ENCODE results near the gene ALG14.

ALG14 gene

GRCh38 chr1:94926126-94926914, 146.4 kb downstream of the ALG14 start:
- no peak for FAIRE-seq

DNA sequence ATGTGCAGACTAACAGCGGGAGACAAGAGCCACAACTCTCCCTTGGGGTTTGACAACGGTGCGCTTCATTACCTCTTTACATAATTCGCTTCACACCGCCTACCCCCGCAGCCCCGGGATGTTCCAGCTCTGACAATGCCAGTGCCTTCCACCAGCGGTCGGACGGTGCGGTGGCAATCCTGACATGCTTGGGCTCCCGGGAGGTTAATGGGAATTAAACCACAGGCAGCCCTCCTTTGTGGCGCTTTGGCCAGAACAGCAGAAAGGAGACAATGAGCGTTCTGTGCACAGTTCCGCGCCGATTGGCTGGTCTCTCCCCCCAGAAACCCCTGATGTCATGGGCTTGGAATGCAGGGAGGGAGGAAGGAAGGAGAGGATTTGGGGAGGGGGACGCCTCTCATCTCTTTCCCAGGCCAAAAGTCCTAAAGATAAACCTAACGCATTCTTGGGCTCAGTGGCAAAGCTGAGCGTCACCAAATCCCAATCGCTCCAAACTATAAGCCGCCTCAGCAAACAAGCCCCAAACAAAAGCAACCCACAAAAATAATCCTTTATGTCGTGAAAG, 147.1 kb downstream of the ALG14 start:
- FAIRE-seq, result peak; percentile 58

DNA sequence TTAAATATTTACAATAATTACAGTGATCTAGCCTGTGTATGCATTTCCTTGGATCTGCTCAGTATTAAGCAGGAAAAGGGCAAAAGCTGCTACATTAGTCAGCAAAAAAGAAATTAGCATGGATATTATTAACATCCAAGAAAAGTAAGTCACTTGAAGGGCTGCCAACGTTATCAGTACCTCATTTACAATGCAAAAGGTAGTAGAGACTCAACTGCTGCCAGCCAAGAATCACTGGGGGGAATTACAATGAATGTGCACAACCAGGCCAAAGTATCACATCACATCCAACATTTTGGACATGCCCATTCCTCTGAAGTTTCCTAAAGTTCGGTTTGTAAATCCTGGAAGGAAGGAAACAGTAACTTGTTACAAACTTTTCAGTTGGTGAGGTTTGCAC, 147.7 kb downstream of the ALG14 start:
- no peak for FAIRE-seq

Data from endometrium (tissue), 2 donors.